Body of pancreas (tissue), 4 donors: ENCODE data around the gene FGF2. TPM values are rescaled to one million over a fixed set of nuclear protein-coding genes. Genes with fewer than 3 reads are reported as not detected.
"Not testable (repeated sequence)": the region's sequence is repeated elsewhere in the genome, so short reads cannot be mapped to it uniquely, and the experiment has no call there.

Experiments
- ATAC-seq: fragments of 150-250 bp; one replicate; pipeline ENCODE4 v1.9.1; 2016
- DNase-seq, 4 donors: peaks; one replicate each; pipeline ENCODE4 v3.0.0-alpha.2; 2019
- H3K27ac ChIP-seq, 4 donors: fragments of 200-600 bp; sonication (generic); 1 replicate in 3 of 4; 2 replicates in 1 of 4; pipeline versions ENCODE4 v1.5.1 to v1.6.1; 2016 to 2019; ENCODE audit warnings: mild to moderate bottlenecking in 1 of 4, mixed read lengths in 1 of 4, moderate library complexity in 1 of 4
- H3K27me3 ChIP-seq, 2 donors: fragments of 200-600 bp; sonication (generic); one replicate each; pipeline ENCODE4 v1.6.0; 2016; ENCODE audit warnings: mild to moderate bottlenecking in 1 of 2
- H3K36me3 ChIP-seq, 2 donors: fragments of 200-600 bp; sonication (generic); replicated peaks in 1 of 2; 2 replicates each; pipeline ENCODE4 v1.5.1; 2016; ENCODE audit warnings: low read depth in 2 of 2; ENCODE audit not compliant: insufficient read depth in 1 of 2
- H3K4me1 ChIP-seq: fragments of 200-600 bp; sonication (generic); one replicate; pipeline ENCODE4 v1.6.0; 2016
- H3K4me3 ChIP-seq, 2 donors: fragments of 200-600 bp; sonication (generic); 1 replicate in 1 of 2; 2 replicates in 1 of 2; pipeline ENCODE4 v1.5.1; 2016 to 2019
- H3K9me3 ChIP-seq, 3 donors: fragments of 200-600 bp; sonication (generic); 1 replicate in 2 of 3; 2 replicates in 1 of 3; pipeline ENCODE4 v1.5.1; 2016
- POLR2A ChIP-seq, 3 donors: fragments of 450-650 bp; IDR thresholded peaks; one replicate each; pipeline ENCODE4 v1.6.1; 2016; ENCODE audit warnings: antibody characterized with exemption in 3 of 3, mild to moderate bottlenecking in 2 of 3
- whole genome bisulfite sequencing, 2 donors: methylation state at CpG; one replicate each; pipeline ENCODE4 v1.1.5; 2017; 5-methylcytosine and 5-hydroxymethylcytosine counted together
- intact Hi-C: fragments of 100-400 bp; cut with DNase I; formaldehyde crosslinking; loops from one replicate; pipeline ENCODE4 v1.15.1; 2023
- total RNA-seq, 2 donors: library from RNA; depleted of rRNA; stranded (reverse); fragments of >200 nt; gene quantifications; one replicate each; pipeline ENCODE4 v1.1.0, GENCODE V29; 2016
- TF ChIP-seq, protein P1 (sequence below), 7 experiments: fragments of 450-650 bp in 4 of 7; fragments of 200-600 bp in 3 of 7; sonication (generic) in 3 of 7; IDR thresholded peaks; one replicate each; pipeline ENCODE4 v1.5.1; 2016 to 2019; ENCODE audit warnings: antibody characterized with exemption in 7 of 7

Gene FGF2
- total RNA-seq, 2 donors from 2014 or later: 1.8 to 2.3 TPM

- ATAC-seq (no peak), DNase-seq (no peak)
- no peak for TF ChIP-seq POLR2A (IDR thresholded peaks at IDR 0.05)
- TF ChIP-seq, protein P1, sequence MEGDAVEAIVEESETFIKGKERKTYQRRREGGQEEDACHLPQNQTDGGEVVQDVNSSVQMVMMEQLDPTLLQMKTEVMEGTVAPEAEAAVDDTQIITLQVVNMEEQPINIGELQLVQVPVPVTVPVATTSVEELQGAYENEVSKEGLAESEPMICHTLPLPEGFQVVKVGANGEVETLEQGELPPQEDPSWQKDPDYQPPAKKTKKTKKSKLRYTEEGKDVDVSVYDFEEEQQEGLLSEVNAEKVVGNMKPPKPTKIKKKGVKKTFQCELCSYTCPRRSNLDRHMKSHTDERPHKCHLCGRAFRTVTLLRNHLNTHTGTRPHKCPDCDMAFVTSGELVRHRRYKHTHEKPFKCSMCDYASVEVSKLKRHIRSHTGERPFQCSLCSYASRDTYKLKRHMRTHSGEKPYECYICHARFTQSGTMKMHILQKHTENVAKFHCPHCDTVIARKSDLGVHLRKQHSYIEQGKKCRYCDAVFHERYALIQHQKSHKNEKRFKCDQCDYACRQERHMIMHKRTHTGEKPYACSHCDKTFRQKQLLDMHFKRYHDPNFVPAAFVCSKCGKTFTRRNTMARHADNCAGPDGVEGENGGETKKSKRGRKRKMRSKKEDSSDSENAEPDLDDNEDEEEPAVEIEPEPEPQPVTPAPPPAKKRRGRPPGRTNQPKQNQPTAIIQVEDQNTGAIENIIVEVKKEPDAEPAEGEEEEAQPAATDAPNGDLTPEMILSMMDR (IDR thresholded peaks at IDR 0.05): no peak
- Histone ChIP-seq H3K4me1 (no peaks in the 10 kb centered on the region), H3K4me3 (no peak overlapping the region), H3K36me3 (no peaks in the 10 kb centered on the region), H3K27me3 (no peaks in the 10 kb centered on the region), H3K27ac (no peak overlapping the region), H3K9me3 (no peaks in the 10 kb centered on the region)
- WGBS, 2 donors: 31 to 53% methylated on average over 1 of the region's 1 CpG
- intact Hi-C loops: no loop called here
Observed at GRCh38 chr4:122863639-122864038, 37.0 kb downstream of the FGF2 start.

GRCh38 chr4:122865425-122865824 is 38.8 kb downstream of the FGF2 start:
- H3K27me3 ChIP-seq: no peaks in the 10 kb centered on the region
- intact Hi-C loops: no loop called here
- WGBS, 2 donors: 56 to 69% methylated on average over 4 of the region's 4 CpGs
- H3K4me3 ChIP-seq: no peak overlapping the region
- no peak for TF ChIP-seq POLR2A (IDR thresholded peaks at IDR 0.05)
- TF ChIP-seq, protein P1 (IDR thresholded peaks at IDR 0.05): no peak
- no peaks in the 10 kb centered on the region for H3K36me3 ChIP-seq
- ATAC-seq (no peak), DNase-seq (no peak)
- H3K4me1 ChIP-seq: no peaks in the 10 kb centered on the region
- no peaks in the 10 kb centered on the region for H3K9me3 ChIP-seq
- no peak overlapping the region for H3K27ac ChIP-seq

GRCh38 chr4:122868235-122868634 is 41.6 kb downstream of the FGF2 start:
- ATAC-seq, H3K27ac ChIP-seq, H3K36me3 ChIP-seq, DNase-seq, H3K27me3 ChIP-seq, intact Hi-C loops, H3K4me1 ChIP-seq, H3K4me3 ChIP-seq, H3K9me3 ChIP-seq: not testable (repeated sequence)
- WGBS, 2 donors: 81 to 87% methylated on average over 3 of the region's 3 CpGs

GRCh38 chr4:122873146-122873545 is 46.5 kb downstream of the FGF2 start:
- intact Hi-C loops: no loop called here
- Histone ChIP-seq H3K36me3 (no peaks in the 10 kb centered on the region), H3K9me3 (no peaks in the 10 kb centered on the region), H3K27me3 (no peaks in the 10 kb centered on the region), H3K4me3 (no peak overlapping the region), H3K4me1 (peaks cover 4% of the 10 kb centered on the region), H3K27ac (no peak overlapping the region)
- TF ChIP-seq, protein P1 (IDR thresholded peaks at IDR 0.05): no peak
- no peak for TF ChIP-seq POLR2A (IDR thresholded peaks at IDR 0.05)
- 58 to 69% methylated on average over 1 of the region's 1 CpG for WGBS, 2 donors
- ATAC-seq (no peak), DNase-seq (no peak)

DNA sequence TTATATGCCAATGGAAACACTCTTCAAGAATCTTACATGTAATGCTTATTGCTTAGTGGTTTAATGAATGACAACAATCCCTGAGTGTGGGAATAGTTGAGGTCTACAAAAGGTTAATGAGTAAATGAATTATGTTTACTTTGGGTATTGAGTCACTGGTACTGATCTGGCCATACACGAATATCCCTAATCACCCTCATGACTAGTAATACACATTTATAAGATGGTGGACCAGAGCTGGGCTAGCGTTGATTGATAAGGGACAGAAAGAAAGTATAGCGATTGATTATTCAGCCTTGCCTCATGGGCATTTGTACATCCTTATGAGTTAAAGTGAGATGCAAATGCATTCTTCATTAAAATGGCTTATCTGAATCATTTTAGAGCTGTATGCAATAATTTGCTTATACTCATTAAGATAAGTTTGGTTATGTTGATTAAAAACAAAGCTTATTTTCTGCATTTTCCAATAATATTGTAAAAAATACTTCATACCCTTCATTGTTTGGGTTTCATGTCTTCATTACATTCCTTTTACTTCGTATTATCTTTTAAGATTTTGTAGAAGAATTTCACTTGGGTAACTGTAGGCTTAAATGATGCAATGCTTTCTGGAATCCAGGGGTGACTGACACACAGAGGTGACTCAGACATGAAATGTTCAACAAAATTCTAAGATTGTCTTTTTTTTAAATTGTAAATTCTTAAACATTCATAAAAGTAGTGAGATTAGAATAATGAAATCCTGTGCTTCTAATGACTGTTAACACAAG is 47.4 kb downstream of the FGF2 start:
- no peak overlapping the region for H3K4me3 ChIP-seq
- H3K9me3 ChIP-seq: no peaks in the 10 kb centered on the region
- TF ChIP-seq, protein P1 (IDR thresholded peaks at IDR 0.05): no peak
- TF ChIP-seq POLR2A (IDR thresholded peaks at IDR 0.05): no peak
- DNase-seq (no peak), ATAC-seq (no peak)
- H3K27ac ChIP-seq: no peak overlapping the region
- H3K4me1 ChIP-seq: peaks cover 4% of the 10 kb centered on the region
- 52 to 56% methylated on average over 4 of the region's 4 CpGs for WGBS, 2 donors
- intact Hi-C loops: no loop called here
- H3K27me3 ChIP-seq: no peaks in the 10 kb centered on the region
- H3K36me3 ChIP-seq: no peaks in the 10 kb centered on the region
